Gastroesophageal sphincter (tissue), 4 donors: ENCODE results near the gene CGNL1. TPM values are rescaled to one million over a fixed set of nuclear protein-coding genes. Genes with fewer than 3 reads are reported as not detected.

Source experiments
- ATAC-seq: fragments of 150-250 bp; one replicate; pipeline ENCODE4 v1.9.1; 2016; ENCODE audit warnings: mild to moderate bottlenecking, moderate library complexity
- H3K27ac ChIP-seq, 4 donors: fragments of 200-600 bp; sonication (generic) in 3 of 4; 1 replicate in 3 of 4; 2 replicates in 1 of 4; pipeline ENCODE4 v1.5.1; 2016 to 2019
- H3K27me3 ChIP-seq: fragments of 200-600 bp; sonication (generic); one replicate; pipeline ENCODE4 v1.5.1; 2019
- H3K36me3 ChIP-seq, 2 donors: fragments of 200-600 bp; sonication (generic); one replicate each; pipeline ENCODE4 v1.5.1; 2019; ENCODE audit warnings: control low read depth in 1 of 2
- H3K4me1 ChIP-seq, 3 donors: fragments of 200-600 bp; sonication (generic); 1 replicate in 2 of 3; 2 replicates in 1 of 3; pipeline ENCODE4 v1.5.1; 2016 to 2019; ENCODE audit warnings: control low read depth in 2 of 3
- H3K4me3 ChIP-seq, 2 donors: fragments of 200-600 bp; sonication (generic); one replicate each; pipeline ENCODE4 v1.5.1; 2019; ENCODE audit warnings: mild to moderate bottlenecking in 1 of 2, moderate library complexity in 1 of 2
- H3K9me3 ChIP-seq, 3 donors: fragments of 200-600 bp; sonication (generic); one replicate each; pipeline ENCODE4 v1.5.1; 2017 to 2019; ENCODE audit warnings: control low read depth in 2 of 3
- CTCF ChIP-seq, 4 experiments: fragments of 200-600 bp in 2 of 4; fragments of 450-650 bp in 2 of 4; sonication (generic) in 1 of 4; IDR thresholded peaks; one replicate each; pipeline ENCODE4 v1.5.1; 2017 to 2019; ENCODE audit warnings: antibody characterized with exemption in 4 of 4, mild to moderate bottlenecking in 2 of 4, moderate library complexity in 2 of 4
- EP300 ChIP-seq: sonication (generic); formaldehyde crosslinking; IDR thresholded peaks from one replicate; pipeline ENCODE4 v1.6.1; 2017; ENCODE audit warnings: antibody characterized with exemption, mild to moderate bottlenecking
- POLR2A ChIP-seq, 2 donors: fragments of 450-650 bp; IDR thresholded peaks; one replicate each; pipeline ENCODE4 v1.6.1; 2017; ENCODE audit warnings: antibody characterized with exemption in 2 of 2, mild to moderate bottlenecking in 2 of 2, moderate library complexity in 1 of 2
- POLR2AphosphoS5 ChIP-seq: sonication (generic); formaldehyde crosslinking; IDR thresholded peaks from one replicate; pipeline ENCODE4 v1.6.1; 2017; ENCODE audit warnings: antibody characterized with exemption
- WGBS, 2 donors: methylation state at CpG; one replicate each; pipeline ENCODE4 v1.1.5; 2018; ENCODE audit warnings: low coverage in 1 of 2; 5-methylcytosine and 5-hydroxymethylcytosine counted together
- total RNA-seq, 4 donors: library from RNA; depleted of rRNA; stranded (reverse); fragments of >200 nt; gene quantifications; one replicate each; pipeline ENCODE4 v1.1.0, GENCODE V29; 2016

CGNL1 gene
- total RNA-seq, 4 donors from 2014 or later: 8.5 to 36.4 (median 16.7) TPM

DNA sequence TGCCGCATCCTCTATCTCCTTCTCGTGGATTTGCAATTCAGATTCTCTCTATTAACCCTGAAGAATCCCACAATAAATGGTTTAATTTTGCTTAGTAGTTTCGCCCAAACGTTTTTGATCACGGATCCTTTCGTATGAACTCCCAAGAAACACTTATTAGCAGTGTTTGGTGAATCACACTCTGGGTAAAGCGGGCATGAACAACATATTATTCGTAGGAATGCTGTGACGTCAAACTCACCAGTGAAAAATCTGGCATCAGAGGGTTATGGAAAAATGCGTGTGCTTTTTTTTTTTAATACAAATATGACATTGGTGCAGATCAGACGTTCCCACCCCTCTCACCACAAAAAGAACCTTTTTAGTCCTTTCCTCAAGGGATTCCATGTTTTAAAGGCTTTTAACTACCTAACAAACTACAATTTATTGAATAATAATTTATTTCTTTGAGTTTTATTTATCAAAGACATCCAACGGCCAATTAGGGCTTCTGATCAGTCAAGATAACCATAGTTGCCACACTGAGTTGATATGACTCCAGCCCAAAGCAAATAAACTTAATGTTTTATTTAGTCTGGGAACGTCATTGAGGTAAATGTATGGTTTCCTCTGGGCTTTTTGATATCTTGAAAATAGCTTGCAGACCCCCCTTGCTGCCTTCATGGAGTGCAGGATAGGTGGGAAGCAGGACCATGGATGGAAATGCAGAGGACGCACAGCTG lies 45.5 kb upstream of the CGNL1 start:
- ATAC-seq: no peak
- Histone ChIP-seq H3K36me3 (no peaks in the 10 kb centered on the region), H3K9me3 (no peaks in the 10 kb centered on the region), H3K4me3 (no peak overlapping the region), H3K27ac (no peak overlapping the region), H3K27me3 (peaks cover 4% of the 10 kb centered on the region), H3K4me1 (no peaks in the 10 kb centered on the region)
- TF ChIP-seq CTCF (IDR thresholded peaks at IDR 0.05) (no peak), POLR2A (IDR thresholded peaks at IDR 0.05) (no peak), POLR2AphosphoS5 (no peak), EP300 (no peak)
- WGBS, 2 donors: 72 to 88% methylated on average over 5 to 13 of the region's 14 CpGs

DNA sequence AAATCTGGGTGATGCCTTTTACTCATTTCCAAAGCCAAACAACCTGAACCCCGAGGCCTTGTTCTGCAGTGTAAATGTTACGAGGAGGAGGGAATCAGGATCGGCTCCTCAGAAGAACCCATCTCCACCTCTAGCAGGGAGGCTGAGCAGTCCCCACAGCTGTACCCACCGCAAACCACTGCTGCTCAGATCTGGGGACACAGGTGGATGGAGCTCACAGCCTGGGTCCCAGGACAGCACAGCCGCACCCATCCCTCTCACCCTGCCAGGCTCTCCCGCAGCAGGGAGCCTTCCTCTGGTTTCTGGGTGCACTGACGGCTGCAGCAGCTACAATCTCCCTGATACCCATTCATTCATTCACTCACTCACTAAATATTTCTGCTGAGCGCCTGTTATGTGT lies 44.0 kb upstream of the CGNL1 start:
- no peaks in the 10 kb centered on the region for H3K9me3 ChIP-seq
- no peaks in the 10 kb centered on the region for H3K4me1 ChIP-seq
- no peak for TF ChIP-seq EP300
- no peak for TF ChIP-seq CTCF (IDR thresholded peaks at IDR 0.05)
- TF ChIP-seq POLR2A (IDR thresholded peaks at IDR 0.05): no peak
- TF ChIP-seq POLR2AphosphoS5: no peak
- 100% methylated on average over 1 to 3 of the region's 8 CpGs for WGBS, 2 donors
- H3K27me3 ChIP-seq: peaks cover 4% of the 10 kb centered on the region
- no peaks in the 10 kb centered on the region for H3K36me3 ChIP-seq
- no peak for ATAC-seq
- H3K4me3 ChIP-seq: no peak overlapping the region
- H3K27ac ChIP-seq: no peak overlapping the region

- Histone ChIP-seq H3K27me3 (peaks cover 4% of the 10 kb centered on the region), H3K27ac (no peak overlapping the region), H3K36me3 (no peaks in the 10 kb centered on the region), H3K9me3 (no peaks in the 10 kb centered on the region), H3K4me1 (no peaks in the 10 kb centered on the region), H3K4me3 (no peak overlapping the region)
- TF ChIP-seq POLR2AphosphoS5 (no peak), POLR2A (IDR thresholded peaks at IDR 0.05) (no peak), CTCF (IDR thresholded peaks at IDR 0.05) (no peak), EP300 (no peak)
- no peak for ATAC-seq
- WGBS, 2 donors: 68 to 100% methylated on average over 1 to 2 of the region's 4 CpGs
Measured at GRCh38 chr15:57333487-57333886, 42.8 kb upstream of the CGNL1 start.

DNA sequence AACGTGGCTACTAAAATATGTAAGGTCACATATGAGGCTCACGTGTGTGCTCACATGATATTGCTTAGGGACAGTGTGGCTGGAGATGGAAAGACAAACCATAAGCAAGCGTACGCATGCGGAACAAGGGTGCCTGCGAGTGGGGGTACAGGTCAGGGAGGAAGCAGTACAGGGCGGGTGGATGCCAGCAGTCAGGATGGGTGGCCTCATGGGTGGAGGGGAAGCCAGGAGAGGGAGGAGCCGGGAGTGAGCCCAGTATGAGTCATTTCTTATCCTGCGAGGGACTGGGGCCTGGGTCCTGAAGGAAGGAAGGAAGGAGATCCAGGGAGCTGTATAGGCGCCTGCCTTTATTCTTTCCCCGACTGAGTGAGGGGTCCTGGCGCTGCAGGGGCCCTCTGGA lies 42.0 kb upstream of the CGNL1 start:
- Histone ChIP-seq H3K9me3 (no peaks in the 10 kb centered on the region), H3K4me1 (no peaks in the 10 kb centered on the region), H3K27ac (no peak overlapping the region), H3K36me3 (no peaks in the 10 kb centered on the region), H3K27me3 (peaks cover 4% of the 10 kb centered on the region), H3K4me3 (no peak overlapping the region)
- no peak for TF ChIP-seq POLR2AphosphoS5
- TF ChIP-seq EP300: no peak
- no peak for TF ChIP-seq CTCF (IDR thresholded peaks at IDR 0.05)
- TF ChIP-seq POLR2A (IDR thresholded peaks at IDR 0.05): no peak
- 62 to 67% methylated on average over 9 to 11 of the region's 12 CpGs for WGBS, 2 donors
- peak; percentile 34 for ATAC-seq

GRCh38 chr15:57335293-57335715 lies 41.0 kb upstream of the CGNL1 start:
- no peak overlapping the region for H3K27ac ChIP-seq
- no peak overlapping the region for H3K4me3 ChIP-seq
- H3K4me1 ChIP-seq: no peaks in the 10 kb centered on the region
- WGBS, 2 donors: 69 to 82% methylated on average over 4 to 5 of the region's 6 CpGs
- no peaks in the 10 kb centered on the region for H3K36me3 ChIP-seq
- no peaks in the 10 kb centered on the region for H3K9me3 ChIP-seq
- peaks cover 4% of the 10 kb centered on the region for H3K27me3 ChIP-seq
- TF ChIP-seq POLR2AphosphoS5: no peak
- TF ChIP-seq CTCF (IDR thresholded peaks at IDR 0.05): no peak
- TF ChIP-seq POLR2A (IDR thresholded peaks at IDR 0.05): no peak
- ATAC-seq: no peak
